HepG2 (cell line): ENCODE measurements around the gene PODN. TPM values are rescaled to one million over a fixed set of nuclear protein-coding genes. Genes with fewer than 3 reads are reported as not detected.

Experiments used
- CENPX ChIP-seq: sonication (generic); formaldehyde crosslinking; IDR thresholded peaks from 2 replicates; pipeline ENCODE4 v1.9.0; 2021; ENCODE audit warnings: mild to moderate bottlenecking, missing genetic modification reagents, moderate library complexity
- CSRNP2 ChIP-seq: sonication (generic); formaldehyde crosslinking; conservative IDR thresholded peaks from 2 replicates; pipeline ENCODE4 v1.8.0; 2022; ENCODE audit warnings: low read depth, missing genetic modification reagents
- ETS1 ChIP-seq: sonication (generic); formaldehyde crosslinking; IDR thresholded peaks from 2 replicates; pipeline ENCODE4 v1.4.0; 2020; ENCODE audit warnings: missing genetic modification reagents
- GABPA ChIP-seq, 2 experiments: IDR thresholded peaks; 2 replicates each; pipeline ENCODE4 v1.6.1; 2011 to 2016; ENCODE audit warnings: low read depth in 2 of 2, low read length in 1 of 2, missing biosample characterization in 1 of 2, missing genetic modification characterization in 1 of 2
- JDP2 ChIP-seq: sonication (generic); formaldehyde crosslinking; IDR thresholded peaks from 2 replicates; pipeline ENCODE4 v1.8.1; 2022; ENCODE audit warnings: missing genetic modification reagents, borderline replicate concordance
- PATZ1 ChIP-seq: sonication (generic); formaldehyde crosslinking; IDR thresholded peaks from 2 replicates; pipeline ENCODE4 v1.4.0; 2020; ENCODE audit warnings: missing genetic modification reagents
- PHF21A ChIP-seq: sonication (generic); formaldehyde crosslinking; IDR thresholded peaks from 2 replicates; pipeline ENCODE4 v1.5.0; 2020; ENCODE audit warnings: mild to moderate bottlenecking, missing genetic modification reagents
- RBM22 ChIP-seq: fragments of 200-400 bp; formaldehyde crosslinking; optimal IDR thresholded peaks from 2 replicates; pipeline ENCODE3; 2017; ENCODE audit warnings: mild to moderate bottlenecking, low read length, moderate library complexity
- TERF1 ChIP-seq: sonication (generic); formaldehyde crosslinking; IDR thresholded peaks from 2 replicates; pipeline ENCODE4 v1.8.0; 2022; ENCODE audit warnings: mild to moderate bottlenecking, missing genetic modification reagents, moderate library complexity
- YY1 ChIP-seq: IDR thresholded peaks from 2 replicates; pipeline ENCODE4 v1.6.1; 2011; ENCODE audit warnings: low read length, low read depth, moderate library complexity, mild to moderate bottlenecking; ENCODE audit not compliant: insufficient read depth, insufficient replicate concordance
- ZNF280D ChIP-seq: sonication (generic); formaldehyde crosslinking; IDR thresholded peaks from 2 replicates; pipeline ENCODE4 v1.5.1; 2020; ENCODE audit warnings: mild to moderate bottlenecking, missing genetic modification reagents
- ZNF496 ChIP-seq: sonication (generic); formaldehyde crosslinking; IDR thresholded peaks from 2 replicates; pipeline ENCODE4 v1.8.1; 2023; ENCODE audit warnings: mild to moderate bottlenecking, moderate library complexity, missing genetic modification reagents; ENCODE audit not compliant: insufficient replicate concordance
- ZNF619 ChIP-seq: sonication (generic); formaldehyde crosslinking; IDR thresholded peaks from 2 replicates; pipeline ENCODE4 v1.4.0; 2020; ENCODE audit warnings: mild to moderate bottlenecking, missing genetic modification reagents
- ZNF629 ChIP-seq: sonication (generic); formaldehyde crosslinking; conservative IDR thresholded peaks from 2 replicates; pipeline ENCODE4 v1.5.0; 2020; ENCODE audit warnings: missing genetic modification reagents
- ZNF710 ChIP-seq: sonication (generic); formaldehyde crosslinking; IDR thresholded peaks from 2 replicates; pipeline ENCODE4 v1.5.0; 2020; ENCODE audit warnings: mild to moderate bottlenecking, missing genetic modification reagents, borderline replicate concordance
- ZSCAN29 ChIP-seq: sonication (generic); formaldehyde crosslinking; conservative IDR thresholded peaks from 2 replicates; pipeline ENCODE4 v1.4.0; 2020; ENCODE audit warnings: mild to moderate bottlenecking, missing genetic modification reagents
- polyA plus RNA-seq, 8 experiments: library from polyadenylated mRNA; depleted of rRNA in 3 of 8; stranded (reverse) in 7 of 8; unstranded in 1 of 8; fragments of >200 nt; fragmentation: Illumina TruSeq in 4 of 8; extraction: Trizol in 4 of 8; gene quantifications; 2 replicates each; pipeline versions ENCODE4 v1.2.1 to v1.2.3, GENCODE V29; 2011 to 2016; ENCODE audit warnings: low read depth in 4 of 8, missing spikeins in 1 of 8, mixed read lengths in 1 of 8; ENCODE audit not compliant: insufficient read depth in 1 of 8
- total RNA-seq, 5 experiments: library from RNA; depleted of rRNA; stranded (reverse); fragments of >200 nt; fragmentation: Illumina TruSeq; extraction: Trizol; gene quantifications; 2 replicates each; pipeline ENCODE4 v1.2.3, GENCODE V29; 2016; ENCODE audit warnings: low read depth in 1 of 5

The PODN gene
- total and polyA plus RNA-seq, 2 of the 13 experiments (the other 11 are each of a cell fraction or from before 2014, with no cell fraction given), result 0.13 TPM; not detected in 1

- TF ChIP-seq ZNF280D (CRISPR knock-in tag) (no peak), PHF21A (peak; percentile 72), CENPX (CRISPR knock-in tag) (no peak), ZNF629 (CRISPR knock-in tag) (peak; percentile 83), TERF1 (CRISPR knock-in tag) (no peak), PATZ1 (CRISPR knock-in tag) (peak; percentile 55), YY1 (peak; percentile 67), CSRNP2 (CRISPR knock-in tag) (no peak), RBM22 (no peak), ZNF496 (CRISPR knock-in tag) (no peak), JDP2 (CRISPR knock-in tag) (no peak), ZNF710 (0 out of 2 replicates have a peak, but pooled peaks have one; percentile 31), GABPA (IDR thresholded peaks at IDR 0.05; ENCODE audit: low read depth, low read length) (peak; percentile 52), GABPA (CRISPR knock-in tag; IDR thresholded peaks at IDR 0.05; ENCODE audit: low read depth) (peak; percentile 90), ZSCAN29 (CRISPR knock-in tag) (no peak), ETS1 (no peak), ZNF619 (CRISPR knock-in tag) (no peak)
These were observed 47.1 kb upstream of the PODN start (continued) for GRCh38 chr1:53014791-53015507.
